SK-N-SH (cell line): ENCODE results near the gene ASB18.

Experiments
- CHD2 ChIP-seq: fragments of 150-350 bp; IDR thresholded peaks from 2 replicates; pipeline ENCODE4 v1.6.1; 2018; ENCODE audit warnings: low read length; ENCODE audit not compliant: partially characterized antibody
- EP300 ChIP-seq, 2 experiments: IDR thresholded peaks; 2 replicates each; pipeline versions ENCODE4 v1.4.0 to v1.6.1; 2012; ENCODE audit warnings: borderline replicate concordance in 1 of 2, low read depth in 1 of 2, low read length in 1 of 2
- FOXJ3 ChIP-seq: sonication (generic); formaldehyde crosslinking; IDR thresholded peaks from 2 replicates; pipeline ENCODE4 v1.5.1; 2020; ENCODE audit warnings: mild to moderate bottlenecking, missing genetic modification reagents
- GABPA ChIP-seq: IDR thresholded peaks from 2 replicates; pipeline ENCODE4 v1.4.0; 2012; ENCODE audit warnings: low read depth, mild to moderate bottlenecking
- JUND ChIP-seq: IDR thresholded peaks from 2 replicates; pipeline ENCODE4 v1.4.0; 2012
- NFIC ChIP-seq: IDR thresholded peaks from 2 replicates; pipeline ENCODE4 v1.4.0; 2012; ENCODE audit warnings: borderline replicate concordance
- POLR2AphosphoS5 ChIP-seq: IDR thresholded peaks from 2 replicates; pipeline ENCODE4 v1.6.1; 2012; ENCODE audit warnings: low read depth, low read length
- RAD21 ChIP-seq: IDR thresholded peaks from 2 replicates; pipeline ENCODE4 v1.6.1; 2012; ENCODE audit warnings: mild to moderate bottlenecking, low read length
- TF ChIP-seq, protein P1 (sequence below): fragments of 200-600 bp; sonication (generic); IDR thresholded peaks from 2 replicates; pipeline ENCODE4 v1.6.1; 2017; ENCODE audit warnings: antibody characterized with exemption, mild to moderate bottlenecking, moderate library complexity
- TF ChIP-seq, protein P2 (sequence below): fragments of 150-350 bp; IDR thresholded peaks from 2 replicates; pipeline ENCODE4 v1.6.1; 2016; ENCODE audit warnings: mild to moderate bottlenecking, low read depth, low read length
- TF ChIP-seq, protein P3 (sequence below): IDR thresholded peaks from 2 replicates; pipeline ENCODE4 v1.6.1; 2012; ENCODE audit warnings: mild to moderate bottlenecking, low read depth, low read length, moderate library complexity
- TF ChIP-seq, protein P4 (sequence below): IDR thresholded peaks from 2 replicates; pipeline ENCODE4 v1.4.0; 2012; ENCODE audit warnings: low read depth, borderline replicate concordance
- TF ChIP-seq, protein P5 (sequence below): IDR thresholded peaks from 2 replicates; pipeline ENCODE4 v1.4.0; 2012; ENCODE audit warnings: low read depth

DNA sequence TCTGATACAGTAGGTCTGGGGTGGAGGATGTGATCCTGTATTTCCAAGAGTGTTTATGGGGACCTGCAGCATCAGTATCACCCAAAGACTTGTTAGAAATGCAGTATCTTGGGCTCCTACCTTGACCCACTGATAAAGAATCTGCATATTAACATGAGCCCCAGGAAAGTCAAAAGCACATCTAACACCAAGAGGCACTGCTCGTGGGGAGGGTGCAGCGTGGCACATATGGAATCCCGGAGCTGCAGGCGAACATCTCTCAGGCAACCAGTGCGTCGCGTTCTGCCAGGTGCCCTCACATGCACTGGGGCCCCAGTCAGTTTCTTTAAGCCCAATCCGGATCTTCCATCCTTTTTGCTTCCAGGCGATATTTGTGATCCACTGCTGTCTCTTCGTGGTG lies 41.3 kb upstream of the ASB18 start:
- TF ChIP-seq, protein P1, sequence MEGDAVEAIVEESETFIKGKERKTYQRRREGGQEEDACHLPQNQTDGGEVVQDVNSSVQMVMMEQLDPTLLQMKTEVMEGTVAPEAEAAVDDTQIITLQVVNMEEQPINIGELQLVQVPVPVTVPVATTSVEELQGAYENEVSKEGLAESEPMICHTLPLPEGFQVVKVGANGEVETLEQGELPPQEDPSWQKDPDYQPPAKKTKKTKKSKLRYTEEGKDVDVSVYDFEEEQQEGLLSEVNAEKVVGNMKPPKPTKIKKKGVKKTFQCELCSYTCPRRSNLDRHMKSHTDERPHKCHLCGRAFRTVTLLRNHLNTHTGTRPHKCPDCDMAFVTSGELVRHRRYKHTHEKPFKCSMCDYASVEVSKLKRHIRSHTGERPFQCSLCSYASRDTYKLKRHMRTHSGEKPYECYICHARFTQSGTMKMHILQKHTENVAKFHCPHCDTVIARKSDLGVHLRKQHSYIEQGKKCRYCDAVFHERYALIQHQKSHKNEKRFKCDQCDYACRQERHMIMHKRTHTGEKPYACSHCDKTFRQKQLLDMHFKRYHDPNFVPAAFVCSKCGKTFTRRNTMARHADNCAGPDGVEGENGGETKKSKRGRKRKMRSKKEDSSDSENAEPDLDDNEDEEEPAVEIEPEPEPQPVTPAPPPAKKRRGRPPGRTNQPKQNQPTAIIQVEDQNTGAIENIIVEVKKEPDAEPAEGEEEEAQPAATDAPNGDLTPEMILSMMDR: no peak
- TF ChIP-seq, protein P2, sequence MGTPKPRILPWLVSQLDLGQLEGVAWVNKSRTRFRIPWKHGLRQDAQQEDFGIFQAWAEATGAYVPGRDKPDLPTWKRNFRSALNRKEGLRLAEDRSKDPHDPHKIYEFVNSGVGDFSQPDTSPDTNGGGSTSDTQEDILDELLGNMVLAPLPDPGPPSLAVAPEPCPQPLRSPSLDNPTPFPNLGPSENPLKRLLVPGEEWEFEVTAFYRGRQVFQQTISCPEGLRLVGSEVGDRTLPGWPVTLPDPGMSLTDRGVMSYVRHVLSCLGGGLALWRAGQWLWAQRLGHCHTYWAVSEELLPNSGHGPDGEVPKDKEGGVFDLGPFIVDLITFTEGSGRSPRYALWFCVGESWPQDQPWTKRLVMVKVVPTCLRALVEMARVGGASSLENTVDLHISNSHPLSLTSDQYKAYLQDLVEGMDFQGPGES: no peak
- TF ChIP-seq POLR2AphosphoS5 (no peak), FOXJ3 (CRISPR knock-in tag) (no peak), NFIC (no peak), RAD21 (no peak), CHD2 (no peak), JUND (no peak), EP300 (IDR thresholded peaks at IDR 0.05; ENCODE audit: borderline replicate concordance in 1 of 2, low read depth in 1 of 2, low read length in 1 of 2) (no peak), GABPA (no peak)
- TF ChIP-seq, protein P3, sequence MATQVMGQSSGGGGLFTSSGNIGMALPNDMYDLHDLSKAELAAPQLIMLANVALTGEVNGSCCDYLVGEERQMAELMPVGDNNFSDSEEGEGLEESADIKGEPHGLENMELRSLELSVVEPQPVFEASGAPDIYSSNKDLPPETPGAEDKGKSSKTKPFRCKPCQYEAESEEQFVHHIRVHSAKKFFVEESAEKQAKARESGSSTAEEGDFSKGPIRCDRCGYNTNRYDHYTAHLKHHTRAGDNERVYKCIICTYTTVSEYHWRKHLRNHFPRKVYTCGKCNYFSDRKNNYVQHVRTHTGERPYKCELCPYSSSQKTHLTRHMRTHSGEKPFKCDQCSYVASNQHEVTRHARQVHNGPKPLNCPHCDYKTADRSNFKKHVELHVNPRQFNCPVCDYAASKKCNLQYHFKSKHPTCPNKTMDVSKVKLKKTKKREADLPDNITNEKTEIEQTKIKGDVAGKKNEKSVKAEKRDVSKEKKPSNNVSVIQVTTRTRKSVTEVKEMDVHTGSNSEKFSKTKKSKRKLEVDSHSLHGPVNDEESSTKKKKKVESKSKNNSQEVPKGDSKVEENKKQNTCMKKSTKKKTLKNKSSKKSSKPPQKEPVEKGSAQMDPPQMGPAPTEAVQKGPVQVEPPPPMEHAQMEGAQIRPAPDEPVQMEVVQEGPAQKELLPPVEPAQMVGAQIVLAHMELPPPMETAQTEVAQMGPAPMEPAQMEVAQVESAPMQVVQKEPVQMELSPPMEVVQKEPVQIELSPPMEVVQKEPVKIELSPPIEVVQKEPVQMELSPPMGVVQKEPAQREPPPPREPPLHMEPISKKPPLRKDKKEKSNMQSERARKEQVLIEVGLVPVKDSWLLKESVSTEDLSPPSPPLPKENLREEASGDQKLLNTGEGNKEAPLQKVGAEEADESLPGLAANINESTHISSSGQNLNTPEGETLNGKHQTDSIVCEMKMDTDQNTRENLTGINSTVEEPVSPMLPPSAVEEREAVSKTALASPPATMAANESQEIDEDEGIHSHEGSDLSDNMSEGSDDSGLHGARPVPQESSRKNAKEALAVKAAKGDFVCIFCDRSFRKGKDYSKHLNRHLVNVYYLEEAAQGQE: no peak
- TF ChIP-seq, protein P4, sequence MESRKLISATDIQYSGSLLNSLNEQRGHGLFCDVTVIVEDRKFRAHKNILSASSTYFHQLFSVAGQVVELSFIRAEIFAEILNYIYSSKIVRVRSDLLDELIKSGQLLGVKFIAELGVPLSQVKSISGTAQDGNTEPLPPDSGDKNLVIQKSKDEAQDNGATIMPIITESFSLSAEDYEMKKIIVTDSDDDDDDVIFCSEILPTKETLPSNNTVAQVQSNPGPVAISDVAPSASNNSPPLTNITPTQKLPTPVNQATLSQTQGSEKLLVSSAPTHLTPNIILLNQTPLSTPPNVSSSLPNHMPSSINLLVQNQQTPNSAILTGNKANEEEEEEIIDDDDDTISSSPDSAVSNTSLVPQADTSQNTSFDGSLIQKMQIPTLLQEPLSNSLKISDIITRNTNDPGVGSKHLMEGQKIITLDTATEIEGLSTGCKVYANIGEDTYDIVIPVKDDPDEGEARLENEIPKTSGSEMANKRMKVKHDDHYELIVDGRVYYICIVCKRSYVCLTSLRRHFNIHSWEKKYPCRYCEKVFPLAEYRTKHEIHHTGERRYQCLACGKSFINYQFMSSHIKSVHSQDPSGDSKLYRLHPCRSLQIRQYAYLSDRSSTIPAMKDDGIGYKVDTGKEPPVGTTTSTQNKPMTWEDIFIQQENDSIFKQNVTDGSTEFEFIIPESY: no peak
- TF ChIP-seq, protein P5, sequence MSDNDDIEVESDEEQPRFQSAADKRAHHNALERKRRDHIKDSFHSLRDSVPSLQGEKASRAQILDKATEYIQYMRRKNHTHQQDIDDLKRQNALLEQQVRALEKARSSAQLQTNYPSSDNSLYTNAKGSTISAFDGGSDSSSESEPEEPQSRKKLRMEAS: no peak
